Measurements from ENCODE around the gene ANKK1.

GRCh38 chr11:113396690-113397089 lies 9.1 kb downstream of the ANKK1 start:
- no peak for TF ChIP-seq POLR2A (IDR thresholded peaks at IDR 0.05)
- no peak for TF ChIP-seq CTCF (IDR thresholded peaks at IDR 0.05)
- TF ChIP-seq EP300 (IDR thresholded peaks at IDR 0.05): no peak
- no peak for TF ChIP-seq POLR2AphosphoS5 (IDR thresholded peaks at IDR 0.05)
